HG03175 (cell line): ENCODE results near the gene MGAT4A.

ENCODE experiments used
- ATAC-seq: cut with Tn5 transposase; IDR thresholded peaks from one replicate; pipeline ENCODE4 v1.9.1; 2021; ENCODE audit warnings: mild to moderate bottlenecking, moderate library complexity; ENCODE audit not compliant: unreplicated experiment

MGAT4A gene

DNA sequence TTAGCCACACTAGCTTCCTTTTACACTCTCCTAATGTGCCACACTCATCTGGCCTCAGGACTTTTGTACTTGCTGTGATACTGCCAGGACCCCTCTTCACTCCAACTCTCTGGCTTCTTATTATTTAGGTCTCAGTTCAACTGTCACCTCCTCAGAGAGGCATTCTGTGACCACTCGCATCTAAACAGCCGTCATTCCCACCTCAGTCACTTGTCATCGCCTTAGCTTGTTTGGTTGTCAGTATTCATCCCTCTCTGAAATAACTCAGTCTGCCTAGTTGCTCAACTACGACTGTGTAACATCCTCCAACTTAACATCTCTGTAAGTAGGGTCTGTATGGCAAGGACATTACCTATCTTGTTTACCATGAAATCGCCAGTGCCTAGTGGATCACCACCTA lies 27.2 kb downstream of the MGAT4A start:
- no peak for ATAC-seq

GRCh38 chr2:98702858-98703620 lies 27.9 kb downstream of the MGAT4A start:
- no peak for ATAC-seq

- no peak for ATAC-seq
Measured at GRCh38 chr2:98702127-98702802, 28.7 kb downstream of the MGAT4A start.

- no peak for ATAC-seq
Measured at GRCh38 chr2:98701230-98701629, 29.7 kb downstream of the MGAT4A start.

DNA sequence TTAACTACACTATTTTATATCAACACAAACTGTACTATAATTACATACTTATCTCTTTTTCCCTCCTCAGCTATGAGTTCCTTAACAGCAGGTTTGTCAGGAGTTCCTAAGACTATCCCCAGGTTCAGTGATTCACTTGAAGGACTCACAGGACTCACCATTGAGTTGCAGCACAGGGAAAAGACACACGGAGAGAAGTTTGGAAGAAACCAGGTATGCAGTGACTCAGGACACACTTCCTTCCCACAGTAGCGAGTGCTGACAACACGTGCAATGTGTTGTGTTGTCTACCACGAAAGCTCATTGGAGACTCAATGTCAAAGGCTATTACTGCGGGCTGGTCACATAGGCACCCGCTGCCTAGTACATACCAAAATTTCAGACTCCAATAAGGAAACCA lies 32.0 kb downstream of the MGAT4A start:
- ATAC-seq: no peak

GRCh38 chr2:98697651-98698337 lies 33.1 kb downstream of the MGAT4A start:
- ATAC-seq: no peak

- no peak for ATAC-seq
Measured at GRCh38 chr2:98696200-98696599, 34.7 kb downstream of the MGAT4A start.

GRCh38 chr2:98695255-98695654 lies 35.7 kb downstream of the MGAT4A start:
- no peak for ATAC-seq

GRCh38 chr2:98693477-98693876 lies 37.5 kb downstream of the MGAT4A start:
- ATAC-seq: no peak

DNA sequence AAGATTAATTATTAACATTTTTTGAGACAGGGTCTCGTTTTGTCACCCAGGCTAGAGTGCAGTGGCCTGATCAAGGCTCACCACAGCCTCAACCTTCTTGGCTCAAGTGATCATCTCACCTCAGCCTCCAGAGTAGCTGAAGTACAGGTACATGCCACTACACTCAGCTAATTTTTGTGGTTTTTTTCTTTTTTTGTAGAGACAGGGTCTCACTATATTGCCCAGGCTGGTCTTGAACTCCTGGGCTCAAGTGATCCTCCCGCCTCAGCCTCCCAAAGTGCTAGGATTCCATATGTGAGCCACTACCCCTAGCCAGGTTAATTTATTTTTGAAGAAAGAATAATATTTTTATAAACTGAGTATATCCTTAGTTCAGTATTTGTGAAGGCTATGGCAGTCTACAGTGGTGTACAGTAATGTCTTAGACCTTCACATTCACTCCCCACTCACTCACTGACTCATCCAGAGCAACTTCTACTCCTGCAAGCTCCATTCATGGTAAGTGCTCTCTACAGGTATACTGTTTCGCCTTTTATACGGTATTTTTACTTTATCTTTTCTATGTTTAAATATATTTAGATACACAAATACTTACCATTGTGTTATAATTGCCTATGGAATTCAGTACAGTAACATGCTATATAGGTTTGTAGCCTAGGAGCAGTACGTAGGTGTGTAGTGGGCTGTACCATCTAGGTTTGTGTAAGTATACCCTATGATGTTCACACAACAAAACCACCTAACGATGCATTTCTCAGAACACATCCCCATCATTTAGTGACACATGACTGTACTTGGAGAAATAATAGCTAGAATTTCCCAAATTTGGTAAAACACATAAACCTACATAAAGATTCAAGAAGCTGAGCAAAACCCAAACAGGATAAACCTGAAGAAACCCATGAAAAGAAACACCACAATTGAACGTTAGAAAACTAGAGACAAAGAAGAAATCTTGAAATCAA lies 38.6 kb downstream of the MGAT4A start:
- ATAC-seq: no peak

- no peak for ATAC-seq
Measured at GRCh38 chr2:98691303-98691702, 39.6 kb downstream of the MGAT4A start.

- no peak for ATAC-seq
Measured at GRCh38 chr2:98685930-98686887, 44.7 kb downstream of the MGAT4A start.

GRCh38 chr2:98683728-98684127 lies 47.2 kb downstream of the MGAT4A start:
- no peak for ATAC-seq

- ATAC-seq: no peak
Measured at GRCh38 chr2:98676742-98677141, 54.2 kb downstream of the MGAT4A start.

- ATAC-seq: no peak
Measured at GRCh38 chr2:98674233-98674964, 56.5 kb downstream of the MGAT4A start.

- ATAC-seq: no peak
Measured at GRCh38 chr2:98669675-98670074, 61.3 kb downstream of the MGAT4A start.

- no peak for ATAC-seq
Measured at GRCh38 chr2:98665677-98666076, 65.3 kb downstream of the MGAT4A start.

- ATAC-seq: no peak
Measured at GRCh38 chr2:98664323-98664722, 66.6 kb downstream of the MGAT4A start.

- ATAC-seq: no peak
Measured at GRCh38 chr2:98663511-98664090, 67.3 kb downstream of the MGAT4A start.
